Erythroblast (primary cell): Measurements from ENCODE around the gene IGSF9B.

Experiments used
- DNase-seq, 2 experiments: peaks; one replicate each; lab custom pipeline; 2025; lab: John Stamatoyannopoulos, UW
- GATA1 ChIP-seq: IDR thresholded peaks from 2 replicates; pipeline ENCODE4 v1.6.1; 2011; ENCODE audit warnings: low read depth, mild to moderate bottlenecking, control low read depth, low read length, moderate library complexity
- POLR2A ChIP-seq: IDR thresholded peaks from 2 replicates; pipeline ENCODE4 v1.6.1; 2011; ENCODE audit warnings: mild to moderate bottlenecking, low read length

Gene IGSF9B

GRCh38 chr11:133922078-133922870, 34.5 kb downstream of the IGSF9B start:
- DNase-seq, result no peak
- no peak for TF ChIP-seq GATA1
- no peak for TF ChIP-seq POLR2A

- TF ChIP-seq GATA1 (no peak), POLR2A (no peak)
- no peak for DNase-seq
Measured at GRCh38 chr11:133921513-133921912, 35.3 kb downstream of the IGSF9B start.

- DNase-seq, result no peak
- TF ChIP-seq POLR2A, result no peak
- TF ChIP-seq GATA1, result no peak
Measured at GRCh38 chr11:133921026-133921425, 35.7 kb downstream of the IGSF9B start.

GRCh38 chr11:133920109-133920990, 36.4 kb downstream of the IGSF9B start:
- no peak for TF ChIP-seq GATA1
- no peak for TF ChIP-seq POLR2A
- no peak for DNase-seq

- no peak for DNase-seq
- TF ChIP-seq POLR2A (no peak), GATA1 (no peak)
Measured at GRCh38 chr11:133919330-133920108, 37.2 kb downstream of the IGSF9B start.

- TF ChIP-seq GATA1, result no peak
- no peak for TF ChIP-seq POLR2A
- no peak for DNase-seq
Measured at GRCh38 chr11:133918608-133919260, 38.0 kb downstream of the IGSF9B start.

- no peak for TF ChIP-seq POLR2A
- no peak for TF ChIP-seq GATA1
- no peak for DNase-seq
Measured at GRCh38 chr11:133917921-133918607, 38.7 kb downstream of the IGSF9B start.

- TF ChIP-seq GATA1, result no peak
- no peak for TF ChIP-seq POLR2A
- no peak for DNase-seq
Measured at GRCh38 chr11:133916784-133917440, 39.9 kb downstream of the IGSF9B start.

- TF ChIP-seq POLR2A, result no peak
- TF ChIP-seq GATA1, result no peak
- no peak for DNase-seq
Measured at GRCh38 chr11:133913761-133914160, 43.0 kb downstream of the IGSF9B start.

- TF ChIP-seq GATA1 (no peak), POLR2A (no peak)
- DNase-seq, result no peak
Measured at GRCh38 chr11:133911171-133911570, 45.6 kb downstream of the IGSF9B start.

- no peak for TF ChIP-seq POLR2A
- no peak for TF ChIP-seq GATA1
- DNase-seq, result no peak
Measured at GRCh38 chr11:133910101-133910500, 46.7 kb downstream of the IGSF9B start.

- DNase-seq, result no peak
- TF ChIP-seq POLR2A (no peak), GATA1 (no peak)
Measured at GRCh38 chr11:133908827-133909226, 47.9 kb downstream of the IGSF9B start.
